ENCODE results near the gene ZNF136.

Gene ZNF136

DNA sequence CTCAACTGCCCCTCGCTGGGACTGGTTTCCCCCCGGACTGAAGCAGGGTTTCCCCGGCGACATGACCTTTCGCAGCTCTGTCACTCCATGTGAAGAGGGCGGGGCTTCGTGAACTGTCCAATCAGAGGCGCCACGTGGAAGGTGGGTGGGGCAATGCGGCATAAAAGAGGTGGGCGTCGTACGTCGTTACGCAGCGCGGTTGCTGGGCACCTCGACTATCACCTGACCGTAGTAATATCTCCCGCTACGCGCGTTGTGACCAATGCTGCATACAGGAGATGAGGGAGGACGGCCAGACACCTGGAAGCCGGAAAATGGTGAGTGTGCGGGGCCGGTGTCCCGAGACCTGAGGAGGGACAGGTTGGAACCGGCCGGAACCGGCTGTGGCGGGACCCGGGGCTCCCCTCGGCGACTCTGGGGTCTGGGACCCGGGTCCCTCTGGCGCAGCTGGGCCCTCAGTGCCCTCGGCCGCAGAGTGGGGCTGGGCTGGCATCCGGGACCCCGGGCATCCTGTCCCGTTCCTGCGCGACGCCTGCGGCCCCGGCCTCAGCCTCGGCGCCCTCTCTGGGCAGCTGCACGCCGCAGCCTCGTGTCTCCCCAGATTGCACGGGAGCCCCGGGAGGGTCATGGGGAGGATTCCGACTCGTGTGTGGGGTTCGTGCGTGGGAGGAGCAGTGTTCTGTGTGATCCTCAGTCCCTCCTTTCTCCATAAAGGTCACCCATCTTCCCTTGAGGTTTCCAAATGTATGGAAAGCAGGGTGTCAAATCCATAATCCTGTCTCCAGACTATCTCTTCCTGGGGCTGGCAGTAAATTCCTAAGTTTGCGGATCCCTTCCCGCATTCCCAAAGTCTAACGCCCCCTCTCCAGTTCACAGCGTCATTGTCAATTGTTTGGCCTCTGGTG, 32.2 kb downstream of the ZNF136 start:
- DNase-seq (ENCODE audit: low read depth in 2 of 2) = peak; percentile 37 to 69

DNA sequence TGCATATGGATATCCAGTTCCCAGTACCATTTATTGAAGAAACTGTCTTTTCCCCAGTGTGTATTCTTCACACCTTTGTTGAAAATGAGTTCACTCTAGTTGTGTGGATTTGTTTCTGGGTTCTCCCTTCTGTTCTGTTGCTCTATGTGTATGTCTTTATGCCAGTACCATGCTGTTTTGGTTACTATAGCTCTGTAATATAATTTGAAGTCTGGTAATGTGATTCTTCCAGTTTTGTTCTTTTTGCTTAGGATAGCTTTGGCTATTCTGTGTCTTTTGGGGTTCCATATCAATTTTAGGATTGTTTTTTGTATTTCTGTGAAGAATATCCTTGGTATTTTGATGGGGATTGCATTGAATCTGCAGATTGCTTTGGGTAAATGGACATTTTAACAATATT, 35.2 kb downstream of the ZNF136 start:
- no peak for DNase-seq (ENCODE audit: low read depth in 2 of 2)

DNA sequence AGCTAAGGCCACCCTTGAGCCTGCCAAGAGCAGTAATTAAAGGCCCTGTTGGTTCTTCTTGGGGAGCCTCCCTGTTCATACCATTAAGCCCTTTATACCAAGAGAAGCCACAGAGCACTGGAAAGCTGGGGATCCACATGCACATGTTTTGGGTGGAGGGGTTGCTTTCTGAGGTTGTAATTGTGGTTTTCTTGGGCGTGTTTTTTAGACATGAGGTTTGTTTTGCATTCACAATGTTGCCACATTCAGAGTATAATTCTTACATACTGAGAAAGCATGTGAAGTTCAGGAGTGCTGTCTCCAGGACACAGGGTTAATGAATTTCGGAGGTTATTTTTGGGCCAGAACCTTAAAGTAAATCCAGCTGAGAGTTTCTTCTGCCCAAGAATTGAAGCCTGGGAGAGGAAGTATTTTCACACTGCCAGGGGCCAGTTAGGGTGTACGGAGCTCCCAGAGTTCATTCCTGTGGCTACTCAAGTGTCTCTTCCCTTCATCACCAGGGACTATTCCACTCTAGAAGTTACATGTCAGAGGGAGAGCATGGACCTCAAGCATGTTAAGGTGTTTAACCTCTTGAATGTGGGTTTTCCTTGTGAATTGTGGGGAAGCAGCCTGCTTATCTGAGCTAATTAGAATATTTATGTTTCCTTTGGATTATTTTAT, 37.0 kb downstream of the ZNF136 start:
- DNase-seq (ENCODE audit: low read depth in 2 of 2) = no peak

DNA sequence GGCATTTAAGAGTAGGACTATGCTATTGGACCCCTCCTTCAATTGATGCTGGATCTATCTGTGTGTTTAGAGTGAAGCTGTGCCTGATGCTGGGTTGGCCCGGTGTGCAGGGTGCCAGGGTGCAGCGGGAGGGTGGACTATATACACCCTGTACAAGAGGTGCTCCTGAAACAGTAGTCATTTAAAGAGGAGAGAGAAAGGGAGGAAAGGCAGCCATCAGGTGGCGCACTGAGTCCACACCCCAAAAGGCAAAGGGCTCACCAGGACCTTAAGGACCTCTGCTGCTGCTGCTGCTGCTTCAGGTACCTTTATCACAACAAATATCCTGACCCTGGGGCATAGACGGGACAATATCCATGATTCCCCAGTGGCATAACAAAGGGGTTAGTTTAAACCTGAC, 39.4 kb downstream of the ZNF136 start:
- peak; percentile 9 to 42 for DNase-seq (ENCODE audit: low read depth in 2 of 2)

DNA sequence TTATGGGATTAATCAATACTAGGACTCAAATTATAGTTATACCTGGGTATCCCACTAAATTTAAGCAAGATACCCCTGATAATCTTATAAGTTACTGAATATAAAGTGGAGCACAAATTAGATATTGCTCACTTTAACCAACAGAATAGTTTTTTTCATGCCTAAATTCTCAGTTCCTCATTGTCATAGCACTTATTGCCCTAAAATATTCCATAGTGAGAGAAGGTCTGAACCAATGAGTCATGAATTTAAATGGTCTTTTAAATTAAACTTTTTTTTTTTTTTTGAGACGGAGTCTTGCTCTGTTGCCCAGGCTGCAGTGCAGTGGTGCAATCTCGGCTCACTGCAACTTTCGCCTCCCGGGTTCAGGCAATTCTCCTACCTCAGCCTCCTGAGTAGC, 42.4 kb downstream of the ZNF136 start:
- no peak for DNase-seq (ENCODE audit: low read depth in 2 of 2)

DNA sequence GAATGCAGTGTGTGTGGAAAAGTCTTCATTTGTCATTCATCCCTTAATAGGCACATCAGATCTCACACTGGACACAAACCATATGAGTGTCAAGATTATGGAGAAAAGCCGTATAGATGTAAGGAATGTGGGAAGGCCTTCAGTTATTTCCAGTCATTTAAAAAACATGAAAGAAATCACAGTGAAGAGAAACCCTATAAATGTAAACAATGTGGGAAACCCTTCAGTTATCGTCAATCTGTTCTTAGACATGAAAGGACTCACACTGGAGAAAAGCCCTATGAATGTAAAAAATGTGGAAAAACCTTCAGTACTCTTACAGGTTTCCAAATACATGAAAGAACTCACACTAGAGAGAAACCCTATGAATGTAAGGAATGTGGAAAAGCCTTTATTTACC, 45.3 kb downstream of the ZNF136 start:
- no peak for DNase-seq (ENCODE audit: low read depth in 2 of 2)

DNA sequence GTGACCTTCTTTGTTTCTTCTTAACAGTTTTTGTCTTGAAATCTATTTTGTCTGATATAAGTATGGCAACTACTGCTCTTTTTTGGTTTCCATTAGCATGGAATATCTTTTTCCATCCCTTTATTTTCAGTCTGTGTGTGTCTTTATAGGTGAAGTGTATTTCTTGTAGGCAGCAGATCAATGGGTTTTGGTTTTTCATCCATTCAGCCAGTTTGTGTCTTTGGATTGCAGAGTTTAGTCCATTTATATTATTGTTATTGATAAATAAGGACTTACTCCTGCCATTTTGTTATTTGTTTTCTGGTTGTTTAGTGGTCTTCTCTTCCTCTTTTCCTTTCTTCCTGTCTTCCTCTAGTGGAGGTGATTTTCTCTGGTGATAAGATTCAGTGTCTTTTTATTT, 54.4 kb downstream of the ZNF136 start:
- DNase-seq (ENCODE audit: low read depth in 2 of 2) = no peak

DNA sequence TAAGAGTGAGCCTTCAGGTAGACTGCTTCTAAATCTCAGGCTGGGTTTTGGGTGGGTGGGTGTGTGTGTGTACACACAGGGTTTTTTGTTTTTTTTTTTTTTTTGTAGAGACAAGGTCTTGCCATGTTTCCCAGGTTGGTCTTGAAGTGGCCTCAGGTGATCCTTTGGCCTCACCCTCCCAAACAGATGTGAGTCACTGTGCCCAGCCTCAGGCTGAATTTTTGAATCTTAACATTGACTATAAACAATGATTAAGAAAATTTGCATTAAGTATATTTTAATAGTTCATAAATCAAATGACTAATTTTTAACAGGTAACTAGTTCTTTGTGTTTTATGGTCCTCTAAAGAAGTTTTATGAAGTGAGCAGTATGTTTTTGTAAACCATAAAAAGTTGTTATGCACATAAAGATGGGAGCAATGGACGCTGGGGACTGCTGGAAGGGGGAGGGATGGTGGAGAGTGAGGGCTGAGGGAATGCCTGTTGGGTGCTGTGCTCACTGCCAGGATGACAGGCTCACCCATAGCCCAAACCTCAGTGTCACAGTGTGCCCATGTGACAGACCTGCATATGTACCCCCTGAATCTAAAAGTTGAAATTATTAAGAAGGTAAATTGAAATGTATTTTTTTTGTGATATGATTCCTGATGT, 60.2 kb downstream of the ZNF136 start:
- DNase-seq (ENCODE audit: low read depth in 2 of 2) = no peak

DNA sequence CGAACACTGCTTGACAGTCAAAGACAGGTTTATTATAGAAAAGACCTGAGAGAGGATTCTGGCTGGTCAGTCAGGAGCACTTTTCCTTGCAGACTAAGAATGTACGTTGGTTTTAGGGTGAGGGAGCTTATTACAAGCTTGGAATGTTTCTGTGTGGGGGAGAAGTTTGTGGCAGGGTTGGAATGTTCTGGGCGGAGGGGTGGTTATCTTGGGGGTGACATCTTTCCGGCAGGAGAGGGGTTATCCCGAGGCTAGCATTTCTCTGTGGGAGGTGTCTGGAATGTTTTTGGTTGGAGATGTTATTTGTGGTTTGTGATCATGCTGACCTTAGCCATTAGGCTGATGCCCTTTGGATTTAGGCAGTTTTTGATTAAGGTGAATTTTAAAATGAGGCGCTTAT, 61.8 kb downstream of the ZNF136 start:
- DNase-seq (ENCODE audit: low read depth in 2 of 2) = no peak

DNA sequence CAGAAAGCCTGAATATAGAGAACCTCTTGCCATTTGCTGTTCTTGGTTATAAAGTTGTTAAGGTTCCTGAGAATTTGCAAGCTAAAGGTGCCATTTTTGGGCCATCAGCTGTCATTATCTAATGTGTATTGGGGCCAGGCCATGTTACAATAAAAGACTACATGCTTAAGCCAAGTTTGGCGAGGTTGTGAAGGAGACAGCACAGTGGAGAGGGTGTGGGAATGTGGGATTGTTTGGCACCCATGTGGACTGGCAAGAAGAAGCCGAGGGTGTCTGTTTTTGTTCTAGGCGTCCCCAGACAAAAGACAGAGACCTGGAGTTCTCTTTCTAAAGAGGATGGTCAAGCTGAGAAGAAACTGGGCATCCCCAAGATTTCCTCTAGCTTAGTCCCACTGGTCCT, 67.1 kb downstream of the ZNF136 start:
- DNase-seq (ENCODE audit: low read depth in 2 of 2) = no peak

DNA sequence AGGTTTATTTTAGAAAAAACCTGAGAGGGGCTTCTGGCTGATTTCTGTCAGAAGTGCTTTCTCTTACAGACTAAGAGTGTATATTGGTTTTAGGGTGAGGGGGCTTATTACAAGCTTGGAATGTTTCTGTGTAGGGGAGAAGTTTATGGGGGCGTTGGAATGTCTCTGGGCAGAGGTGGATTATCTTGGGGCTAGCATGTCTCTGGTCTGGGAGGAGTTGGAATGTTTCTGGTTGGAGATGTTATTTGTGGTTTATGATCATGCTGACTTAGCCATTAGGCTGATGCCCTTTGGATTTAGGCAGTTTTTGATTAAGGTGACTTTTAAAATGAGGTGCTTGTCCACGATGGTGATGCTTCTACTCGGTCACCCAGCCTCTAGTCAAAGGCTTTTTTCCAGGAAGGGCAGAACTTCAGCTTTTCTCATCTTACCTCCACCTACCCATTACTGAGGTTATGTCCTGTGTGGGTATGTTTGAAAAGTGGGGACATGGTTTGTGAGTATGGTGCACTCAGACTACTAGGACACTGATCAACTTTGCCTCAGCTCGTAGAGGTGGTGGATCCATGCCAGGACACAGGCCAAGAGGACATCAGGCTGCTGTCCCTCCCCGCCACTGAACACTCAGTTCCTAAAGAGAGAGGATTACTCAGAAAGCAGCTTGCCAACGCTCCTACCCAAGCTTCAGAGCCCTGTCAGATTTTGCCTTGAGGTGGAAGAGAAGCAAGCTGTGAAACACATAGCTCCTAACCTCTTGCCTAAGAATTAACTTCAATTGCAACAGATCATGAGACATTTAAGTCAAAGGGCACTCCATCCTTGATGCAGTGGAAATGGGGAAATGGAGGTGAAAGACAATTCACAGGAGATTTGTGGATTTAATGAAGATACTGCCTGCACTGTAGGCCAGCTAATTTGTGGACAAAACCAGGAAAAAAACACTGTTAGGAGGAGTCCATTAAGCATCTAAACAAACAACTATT, 68.1 kb downstream of the ZNF136 start:
- no peak for DNase-seq (ENCODE audit: low read depth in 2 of 2)

DNA sequence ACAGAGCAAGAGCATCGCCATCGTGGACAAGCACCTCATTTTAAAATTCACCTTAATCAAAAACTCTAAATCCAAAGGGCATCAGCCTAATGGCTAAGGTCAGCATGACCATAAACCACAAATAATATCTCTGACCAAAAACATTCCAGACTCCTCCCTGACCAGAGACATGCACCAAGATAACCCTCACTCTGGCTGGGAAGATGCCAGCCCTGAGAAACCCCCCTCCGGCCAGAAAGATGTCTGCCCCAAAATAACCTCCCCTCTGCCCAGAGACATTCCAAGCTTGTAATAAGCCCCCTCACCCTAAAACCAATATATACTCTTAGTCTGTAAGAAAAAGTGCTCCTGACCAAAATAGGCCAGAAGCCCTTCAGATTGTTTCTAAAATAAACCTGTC, 70.1 kb downstream of the ZNF136 start:
- no peak for DNase-seq (ENCODE audit: low read depth in 2 of 2)

DNA sequence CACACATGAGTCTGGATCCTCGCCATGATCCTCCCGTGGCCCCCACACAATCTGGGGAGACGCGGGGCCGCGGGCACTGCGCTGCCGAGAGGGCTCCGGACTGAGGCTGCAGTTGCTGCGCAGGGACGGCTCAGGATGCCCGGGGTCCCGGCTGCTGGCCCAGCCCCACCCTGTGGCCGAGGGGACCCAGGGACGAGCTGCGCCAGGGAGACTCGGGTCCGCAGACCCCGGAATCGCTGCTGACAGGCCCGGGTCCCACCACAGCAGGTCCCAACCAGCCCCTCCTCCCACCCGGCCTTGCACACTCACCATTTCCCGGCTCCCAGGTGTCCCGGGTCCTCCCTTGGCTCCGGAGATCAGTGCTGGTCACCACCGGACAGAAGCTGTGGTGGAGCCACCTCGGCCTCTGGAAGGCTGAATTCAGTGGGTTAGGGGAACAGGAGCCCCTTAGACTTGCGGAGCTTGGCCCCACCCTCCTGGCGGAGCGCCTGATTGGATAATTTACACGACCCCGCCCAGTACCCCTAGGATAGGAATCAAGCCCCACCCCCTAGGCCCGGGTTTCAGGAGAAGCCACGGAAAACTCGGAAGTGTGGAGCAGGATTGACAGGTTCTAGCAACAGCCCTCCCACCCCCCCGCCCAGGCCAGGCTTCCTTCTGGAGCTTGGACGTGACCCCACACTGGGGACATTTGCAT, 74.4 kb downstream of the ZNF136 start:
- no peak for DNase-seq (ENCODE audit: low read depth in 2 of 2)
